ENCODE results near the gene PLAGL2.

Gene PLAGL2

DNA sequence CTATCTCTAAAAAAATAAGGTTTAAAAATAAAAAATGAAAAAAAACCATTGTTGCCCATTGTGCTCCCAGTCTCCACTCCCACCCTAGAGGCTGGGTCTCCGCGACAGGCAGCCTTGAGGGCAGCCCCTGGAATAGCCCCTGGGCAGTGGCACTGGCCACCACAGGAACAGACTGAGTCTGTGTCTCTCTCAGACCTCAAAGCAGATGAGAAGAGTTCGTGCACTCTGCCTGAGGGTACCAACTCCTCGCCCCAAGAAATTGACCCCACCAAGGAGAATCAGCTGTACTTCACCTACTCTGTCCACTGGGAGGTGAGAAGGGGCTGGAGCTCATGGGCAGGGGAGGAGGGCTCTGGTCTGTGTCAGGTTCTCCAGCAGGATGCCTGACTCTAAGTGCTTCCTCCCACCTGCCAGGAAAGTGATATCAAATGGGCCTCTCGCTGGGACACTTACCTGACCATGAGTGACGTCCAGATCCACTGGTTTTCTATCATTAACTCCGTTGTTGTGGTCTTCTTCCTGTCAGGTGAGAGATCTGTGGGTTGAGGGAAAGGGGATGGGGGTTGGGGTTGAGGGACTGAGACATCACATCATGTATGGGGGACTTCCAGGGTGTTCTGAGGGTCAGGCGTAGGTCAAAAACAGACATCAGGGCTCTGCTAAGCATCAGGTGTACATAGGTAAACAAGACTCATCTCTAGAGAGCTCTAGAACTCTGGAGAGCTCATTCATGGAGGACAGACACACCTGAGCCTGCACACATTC, 62.5 kb downstream of the PLAGL2 start:
- no peak for DNase-seq

DNA sequence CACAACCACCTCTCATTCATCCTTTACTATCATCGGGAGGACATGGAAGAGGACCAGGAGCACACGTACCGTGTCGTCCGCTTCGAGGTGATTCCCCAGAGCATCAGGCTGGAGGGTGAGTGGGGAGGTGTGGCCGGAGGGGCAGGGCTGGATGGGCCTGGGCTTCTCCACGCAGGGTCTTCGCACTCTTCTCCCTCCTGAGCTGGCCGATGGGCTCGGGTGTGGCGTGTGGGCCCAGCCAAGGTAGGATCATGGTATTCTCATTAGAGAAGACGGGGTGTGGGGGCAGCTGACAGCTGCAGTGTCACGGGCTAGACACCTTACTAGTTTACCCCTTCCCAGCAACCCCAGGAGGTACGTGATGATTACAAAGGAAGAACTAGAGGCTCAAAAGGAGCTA, 64.6 kb downstream of the PLAGL2 start:
- no peak for DNase-seq
